Stimulated activated CD8-positive, alpha-beta memory T cell treated with anti-CD3 and anti-CD28 coated beads, Interleukin-2, amount 100 ng/mL, for 48 hours (primary cell): ENCODE results near the gene IFIH1.

Source experiments
- DNase-seq, 2 donors: peaks; one replicate each; pipeline ENCODE4 v3.0.0-alpha.2; 2020; ENCODE audit warnings: low read depth in 2 of 2

IFIH1 gene

GRCh38 chr2:162318328-162319180, at the start of gene IFIH1:
Gene IFIH1 (minus strand): TSS chr2:162318684. CDS start chr2:162318307, 377 bp downstream.
- DNase-seq = peak; percentile 52 to 55

GRCh38 chr2:162365392-162365791, 46.9 kb upstream of the IFIH1 start:
- DNase-seq = no peak

- no peak for DNase-seq
Measured at GRCh38 chr2:162344617-162344950, 26.1 kb upstream of the IFIH1 start.

- peak; percentile 95 to 97 for DNase-seq
Measured at GRCh38 chr2:162343824-162344616, 25.5 kb upstream of the IFIH1 start, which contains the start of gene GCA. Gene GCA (plus strand): TSS chr2:162344132. CDS start chr2:162344249, 117 bp downstream.

- DNase-seq = no peak
Measured at GRCh38 chr2:162343492-162343823, 25.0 kb upstream of the IFIH1 start.

GRCh38 chr2:162342841-162343240, 24.4 kb upstream of the IFIH1 start:
- DNase-seq = no peak

GRCh38 chr2:162342321-162342720, 23.8 kb upstream of the IFIH1 start:
- DNase-seq = no peak

GRCh38 chr2:162340822-162341221, 22.3 kb upstream of the IFIH1 start:
- DNase-seq = no peak

GRCh38 chr2:162337868-162338267, 19.4 kb upstream of the IFIH1 start:
- DNase-seq = no peak

- DNase-seq = no peak
Measured at GRCh38 chr2:162333968-162334367, 15.5 kb upstream of the IFIH1 start.

GRCh38 chr2:162330881-162331280, 12.4 kb upstream of the IFIH1 start:
- no peak for DNase-seq

GRCh38 chr2:162328424-162329157, 10.1 kb upstream of the IFIH1 start:
- DNase-seq = no peak

GRCh38 chr2:162327806-162328205, 9.3 kb upstream of the IFIH1 start:
- no peak for DNase-seq

GRCh38 chr2:162327134-162327769, 8.8 kb upstream of the IFIH1 start:
- DNase-seq = no peak

- DNase-seq = no peak
Measured at GRCh38 chr2:162324953-162325352, 6.5 kb upstream of the IFIH1 start.

- DNase-seq = no peak
Measured at GRCh38 chr2:162320864-162321517, 2.5 kb upstream of the IFIH1 start.

GRCh38 chr2:162317861-162318327, 590 bp downstream of the IFIH1 start:
- no peak for DNase-seq

- no peak for DNase-seq
Measured at GRCh38 chr2:162317058-162317742, 1.3 kb downstream of the IFIH1 start.

GRCh38 chr2:162316590-162316989, 1.9 kb downstream of the IFIH1 start:
- no peak for DNase-seq

- DNase-seq = no peak
Measured at GRCh38 chr2:162315938-162316337, 2.5 kb downstream of the IFIH1 start.

- no peak for DNase-seq
Measured at GRCh38 chr2:162312853-162313252, 5.6 kb downstream of the IFIH1 start.
